HEK293T (cell line): ENCODE data around the gene DENND1B.

Source experiments
- ARNT ChIP-seq: fragments of 450-650 bp; IDR thresholded peaks from 2 replicates; pipeline ENCODE4 v1.6.1; 2017; ENCODE audit warnings: mild to moderate bottlenecking
- BHLHE40 ChIP-seq: fragments of 450-650 bp; IDR thresholded peaks from 2 replicates; pipeline ENCODE4 v1.6.1; 2016; ENCODE audit warnings: mild to moderate bottlenecking, moderate library complexity, borderline replicate concordance
- CTBP1 ChIP-seq: fragments of 450-650 bp; IDR thresholded peaks from 2 replicates; pipeline ENCODE4 v1.6.1; 2016; ENCODE audit warnings: borderline replicate concordance
- ELF4 ChIP-seq: fragments of 450-650 bp; IDR thresholded peaks from 2 replicates; pipeline ENCODE4 v1.6.1; 2017; ENCODE audit warnings: antibody characterized with exemption
- FOXA1 ChIP-seq: fragments of 450-650 bp; IDR thresholded peaks from 2 replicates; pipeline ENCODE4 v1.6.1; 2016; ENCODE audit warnings: mild to moderate bottlenecking
- FOXK2 ChIP-seq: fragments of 450-650 bp; IDR thresholded peaks from 2 replicates; pipeline ENCODE4 v1.6.1; 2016; ENCODE audit warnings: mild to moderate bottlenecking
- FOXM1 ChIP-seq: fragments of 450-650 bp; IDR thresholded peaks from 2 replicates; pipeline ENCODE4 v1.6.1; 2017; ENCODE audit warnings: mild to moderate bottlenecking, borderline replicate concordance
- HDGF ChIP-seq: fragments of 450-650 bp; IDR thresholded peaks from 2 replicates; pipeline ENCODE4 v1.6.1; 2017; ENCODE audit warnings: antibody characterized with exemption, borderline replicate concordance
- LEF1 ChIP-seq: fragments of 450-650 bp; IDR thresholded peaks from 2 replicates; pipeline ENCODE4 v1.6.1; 2017; ENCODE audit warnings: mild to moderate bottlenecking, borderline replicate concordance
- NFRKB ChIP-seq: fragments of 450-650 bp; IDR thresholded peaks from 2 replicates; pipeline ENCODE4 v1.6.1; 2016; ENCODE audit warnings: mild to moderate bottlenecking, moderate library complexity
- SP1 ChIP-seq: fragments of 450-650 bp; IDR thresholded peaks from 2 replicates; pipeline ENCODE4 v1.6.1; 2017
- SUZ12 ChIP-seq: fragments of 450-650 bp; IDR thresholded peaks from 2 replicates; pipeline ENCODE4 v1.6.1; 2016; ENCODE audit warnings: mild to moderate bottlenecking
- TARDBP ChIP-seq: fragments of 450-650 bp; IDR thresholded peaks from 2 replicates; pipeline ENCODE4 v1.6.1; 2016
- ZNF384 ChIP-seq: fragments of 450-650 bp; IDR thresholded peaks from 2 replicates; pipeline ENCODE4 v1.6.1; 2016

DNA sequence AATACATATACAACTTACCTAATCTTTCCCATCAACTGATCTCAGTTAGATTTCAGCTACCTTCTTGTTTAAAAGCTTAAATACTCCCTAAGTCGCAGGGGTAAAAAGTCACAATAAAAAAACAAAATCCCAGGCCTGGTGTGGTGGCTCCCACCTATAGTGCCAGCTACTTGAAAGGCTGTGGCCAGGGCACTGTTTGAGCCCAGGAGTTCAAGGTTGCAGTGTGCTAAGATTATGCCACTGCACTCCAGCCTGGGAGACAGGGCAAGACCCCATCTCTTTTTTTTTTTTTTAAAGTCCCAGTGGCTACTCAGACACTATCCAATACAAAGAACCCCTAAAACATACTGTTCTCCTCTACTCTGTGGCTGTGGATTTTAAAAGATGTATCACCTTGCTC, 228.3 kb downstream of the DENND1B start:
- TF ChIP-seq NFRKB, result no peak
- TF ChIP-seq SUZ12, result no peak
- TF ChIP-seq FOXA1, result no peak
- TF ChIP-seq ELF4, result no peak
- TF ChIP-seq HDGF, result no peak
- no peak for TF ChIP-seq BHLHE40
- TF ChIP-seq SP1, result no peak
- no peak for TF ChIP-seq FOXK2
- TF ChIP-seq FOXM1, result no peak
- TF ChIP-seq ZNF384, result no peak
- no peak for TF ChIP-seq TARDBP
- TF ChIP-seq ARNT, result no peak
- no peak for TF ChIP-seq CTBP1
- no peak for TF ChIP-seq LEF1
